ENCODE data around the gene ZNF319.

- no peak for TF ChIP-seq POLR2A (IDR thresholded peaks at IDR 0.05)
- no peak for TF ChIP-seq EP300 (IDR thresholded peaks at IDR 0.05)
Measured at GRCh38 chr16:57998992-57999365, 1.5 kb downstream of the ZNF319 start.

Data from suprapubic skin (tissue), 2 donors.